ENCODE results near the gene PRKCA.
A peak's percentile ranks its signal among the peaks of the same experiment; 100 is the strongest.
"Not testable (repeated sequence)": the region's sequence is repeated elsewhere in the genome, so short reads cannot be mapped to it uniquely, and the experiment has no call there.

The PRKCA gene

DNA sequence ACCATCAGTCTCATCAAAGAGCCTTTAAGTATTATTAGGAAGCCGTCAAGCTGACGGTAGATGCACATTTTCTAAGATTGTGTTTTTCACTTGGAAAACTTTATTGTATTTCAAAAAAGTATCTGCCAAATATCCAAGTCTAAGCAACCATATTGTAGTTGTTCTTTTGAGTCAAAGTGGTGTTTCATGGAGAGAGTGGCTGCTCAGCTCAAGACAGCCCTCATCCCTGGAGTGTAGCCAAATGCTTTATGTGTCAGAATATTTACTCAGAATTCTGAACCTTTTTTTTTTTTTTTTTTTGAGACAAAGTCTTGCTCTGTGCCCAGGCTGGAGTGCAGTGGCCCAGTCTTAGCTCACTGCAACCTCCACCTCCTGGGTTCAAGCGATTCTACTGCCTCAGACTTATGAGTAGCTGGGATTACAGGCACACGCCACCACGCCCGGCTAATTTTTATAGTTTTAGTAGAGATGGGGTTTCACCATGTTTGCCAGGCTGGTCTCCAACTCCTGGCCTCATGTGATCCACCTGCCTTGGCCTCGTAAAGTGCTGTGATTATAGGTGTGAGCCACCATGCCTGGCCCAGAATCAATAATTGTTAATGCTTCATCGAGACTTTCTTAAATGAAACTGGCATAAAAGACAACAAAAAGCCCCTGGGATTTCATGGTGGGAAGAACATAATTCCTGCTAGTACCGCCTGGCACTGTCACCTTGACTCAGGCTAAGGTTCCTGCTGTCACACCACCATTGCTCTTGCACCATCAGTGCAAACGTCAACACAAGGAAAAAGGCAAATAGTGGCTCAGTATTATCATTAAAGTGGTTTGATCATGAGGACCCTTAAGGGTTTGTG is 45.5 kb downstream of the PRKCA start:
- peaks cover 9% of the 10 kb centered on the region for H3K36me3 Mint-ChIP-seq
- peaks cover 76% of the 10 kb centered on the region for H3K4me1 Mint-ChIP-seq (ENCODE audit: low read depth)
- H3K4me3 Mint-ChIP-seq = peak overlapping the region; percentile 60
- no peak overlapping the region for H3K27ac Mint-ChIP-seq
- H3K9me3 Mint-ChIP-seq (ENCODE audit: low read depth) = no peaks in the 10 kb centered on the region
- no peaks in the 10 kb centered on the region for H3K27me3 Mint-ChIP-seq

DNA sequence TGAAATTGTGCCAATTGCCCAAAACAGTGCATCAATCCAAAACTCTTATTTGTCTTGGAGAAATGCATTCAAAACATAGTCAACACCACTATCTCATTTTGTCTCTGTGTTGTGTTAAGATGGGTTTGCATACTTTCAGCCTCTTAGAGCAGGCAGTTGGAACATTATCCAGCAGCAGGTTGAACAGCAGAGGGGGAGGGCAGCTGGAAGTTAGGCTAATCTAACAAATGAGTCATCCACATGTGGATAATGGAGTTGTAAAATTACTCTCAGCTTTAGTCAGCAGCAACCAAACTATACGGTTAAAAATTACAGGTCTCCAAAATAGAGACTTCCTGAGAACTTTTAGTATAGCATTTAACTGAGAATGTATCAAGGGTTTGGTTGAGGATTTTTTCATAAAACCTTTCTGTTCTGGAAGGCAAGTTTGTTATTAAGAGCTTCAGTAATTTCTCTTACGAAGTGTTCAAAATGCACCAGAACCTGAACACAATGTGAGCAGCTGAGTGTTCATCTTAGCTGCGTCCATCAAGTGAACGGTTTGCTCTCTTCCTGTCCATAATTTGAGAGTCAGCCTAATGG is 46.3 kb downstream of the PRKCA start:
- no peaks in the 10 kb centered on the region for H3K27me3 Mint-ChIP-seq
- H3K27ac Mint-ChIP-seq = peak overlapping the region; percentile 83
- H3K36me3 Mint-ChIP-seq = peaks cover 6% of the 10 kb centered on the region
- H3K4me3 Mint-ChIP-seq = peak overlapping the region; percentile 60
- no peaks in the 10 kb centered on the region for H3K9me3 Mint-ChIP-seq (ENCODE audit: low read depth)
- H3K4me1 Mint-ChIP-seq (ENCODE audit: low read depth) = peaks cover 76% of the 10 kb centered on the region

DNA sequence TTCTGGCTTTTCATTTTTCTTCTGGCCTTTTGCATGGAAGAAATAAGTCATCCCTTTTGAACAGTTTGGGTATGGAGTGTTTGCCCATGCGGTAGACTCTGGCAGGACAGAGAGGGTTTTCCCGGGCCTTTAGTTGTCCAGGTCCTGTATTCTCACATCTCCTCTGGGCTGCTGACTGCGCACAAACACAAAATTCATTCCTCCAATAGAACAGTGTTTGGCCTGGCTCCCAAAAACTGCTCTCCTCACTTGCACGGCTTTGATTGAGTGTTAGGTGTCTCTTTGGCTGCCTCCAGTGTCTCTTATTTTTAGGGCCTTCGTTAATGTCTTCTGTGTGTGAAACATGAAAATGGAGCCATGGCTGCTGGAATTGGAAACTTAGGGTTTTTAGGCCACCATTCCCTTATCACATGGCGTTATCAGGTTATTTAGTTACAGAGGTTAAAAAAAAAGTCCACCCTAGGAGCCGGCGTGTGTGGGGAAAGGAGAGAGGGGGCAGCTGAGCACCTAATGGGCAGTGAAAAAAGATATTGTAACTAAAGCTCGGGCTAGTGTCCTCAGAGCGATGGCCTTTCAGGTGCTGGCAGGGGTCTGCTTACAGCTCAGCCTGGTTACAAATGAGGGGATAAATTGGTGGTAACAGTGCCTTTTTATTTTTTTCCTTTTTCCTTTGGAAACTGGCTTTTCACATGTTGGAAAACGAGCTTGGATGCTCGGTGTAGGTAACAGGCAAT is 47.3 kb downstream of the PRKCA start:
- Mint-ChIP-seq H3K36me3 (peaks cover 6% of the 10 kb centered on the region), H3K27me3 (no peaks in the 10 kb centered on the region), H3K4me3 (peak overlapping the region; percentile 60), H3K27ac (peak overlapping the region; percentile 34), H3K4me1 (ENCODE audit: low read depth) (peaks cover 80% of the 10 kb centered on the region), H3K9me3 (ENCODE audit: low read depth) (no peaks in the 10 kb centered on the region)

DNA sequence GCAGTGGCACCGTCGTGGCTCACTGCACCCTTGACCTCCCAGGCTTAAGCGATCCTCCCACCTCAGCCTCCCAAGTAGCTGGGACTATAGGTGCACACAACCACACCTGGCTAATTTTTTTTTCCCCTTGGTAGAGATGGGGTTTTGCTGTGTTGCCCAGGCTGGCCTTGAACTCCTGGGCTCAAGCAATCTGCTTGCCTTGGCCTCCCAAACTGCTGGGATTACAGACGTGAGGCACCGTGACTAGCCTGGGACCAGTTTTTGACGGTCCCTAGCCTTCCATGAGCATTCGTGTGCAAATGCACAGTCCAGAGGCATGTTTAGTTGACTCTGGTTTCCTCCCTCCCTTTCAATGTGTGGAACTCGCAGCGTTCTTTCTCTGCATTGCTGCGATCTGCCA is 48.2 kb downstream of the PRKCA start:
- not testable (repeated sequence) for H3K27me3 Mint-ChIP-seq; H3K36me3 Mint-ChIP-seq; H3K9me3 Mint-ChIP-seq (ENCODE audit: low read depth)
- peak overlapping the region; percentile 46 for H3K27ac Mint-ChIP-seq
- H3K4me1 Mint-ChIP-seq (ENCODE audit: low read depth) = peaks cover 79% of the 10 kb centered on the region
- H3K4me3 Mint-ChIP-seq = peak overlapping the region; percentile 7

DNA sequence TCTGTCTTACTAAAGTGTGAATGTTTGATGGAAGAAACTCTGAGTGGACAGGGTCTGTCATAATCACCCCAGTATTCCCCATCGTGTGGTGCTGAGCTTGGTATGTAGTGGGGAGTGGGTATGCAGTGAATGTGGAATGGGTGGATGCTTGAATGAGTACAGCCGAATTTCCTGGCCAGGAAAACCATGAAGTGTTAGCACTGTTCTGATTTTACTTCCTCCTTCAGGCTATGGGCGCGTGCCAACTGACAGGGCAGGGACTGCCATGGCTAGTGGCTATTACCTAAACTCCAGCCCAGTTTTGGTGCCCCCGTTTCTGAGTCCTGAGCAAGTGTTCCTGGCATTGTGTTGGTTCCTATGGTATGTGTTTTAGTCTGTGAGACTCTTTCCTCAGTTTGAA is 48.6 kb downstream of the PRKCA start:
- H3K4me1 Mint-ChIP-seq (ENCODE audit: low read depth) = peaks cover 79% of the 10 kb centered on the region
- H3K27ac Mint-ChIP-seq = peak overlapping the region; percentile 46
- H3K9me3 Mint-ChIP-seq (ENCODE audit: low read depth) = no peaks in the 10 kb centered on the region
- peak overlapping the region; percentile 17 for H3K4me3 Mint-ChIP-seq
- no peaks in the 10 kb centered on the region for H3K27me3 Mint-ChIP-seq
- H3K36me3 Mint-ChIP-seq = peaks cover 9% of the 10 kb centered on the region

DNA sequence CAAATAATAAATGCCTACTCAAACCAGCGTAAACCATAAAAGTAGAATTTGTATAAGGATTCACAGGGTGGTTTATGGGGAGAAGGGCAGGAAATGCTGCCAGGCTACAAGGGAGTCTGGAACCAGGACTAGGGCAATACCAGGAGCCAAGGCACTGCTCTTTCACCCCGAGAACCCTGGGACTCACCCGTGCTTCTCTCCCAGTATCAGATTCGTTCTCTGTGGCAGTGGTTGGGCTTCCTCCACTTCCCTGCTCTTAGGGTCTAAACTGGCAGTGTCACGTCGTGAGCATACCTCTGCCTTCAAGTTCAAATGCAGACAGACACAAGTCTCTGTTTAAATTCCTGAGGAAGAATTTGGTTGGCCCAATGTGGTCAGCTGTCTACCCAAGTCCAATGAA is 49.3 kb downstream of the PRKCA start:
- peaks cover 9% of the 10 kb centered on the region for H3K36me3 Mint-ChIP-seq
- H3K27me3 Mint-ChIP-seq = no peaks in the 10 kb centered on the region
- peaks cover 81% of the 10 kb centered on the region for H3K4me1 Mint-ChIP-seq (ENCODE audit: low read depth)
- peak overlapping the region; percentile 83 for H3K27ac Mint-ChIP-seq
- no peaks in the 10 kb centered on the region for H3K9me3 Mint-ChIP-seq (ENCODE audit: low read depth)
- peak overlapping the region; percentile 71 for H3K4me3 Mint-ChIP-seq

DNA sequence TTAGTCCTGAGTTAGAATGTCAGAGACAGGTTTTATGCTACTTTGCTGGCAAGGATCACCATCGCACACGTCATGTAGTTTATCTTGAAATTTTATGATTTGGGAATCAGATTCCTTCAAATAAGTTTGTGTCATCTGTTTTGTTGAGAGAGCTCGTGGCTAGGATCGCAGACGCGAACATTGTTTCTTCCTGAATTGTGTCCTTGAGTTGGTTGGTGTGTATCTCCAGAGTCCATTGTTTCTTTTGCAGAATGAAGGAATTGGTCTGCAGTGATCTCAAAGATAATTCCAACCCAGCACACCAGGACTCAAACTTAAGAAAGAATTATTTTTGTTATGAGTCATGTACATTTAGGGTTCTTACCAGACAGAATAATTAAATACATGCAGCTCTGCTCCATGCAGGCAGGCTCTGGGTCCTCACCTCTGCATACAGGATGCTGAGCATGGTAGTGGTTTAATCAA is 51.6 kb downstream of the PRKCA start:
- Mint-ChIP-seq H3K27me3 (no peaks in the 10 kb centered on the region), H3K9me3 (ENCODE audit: low read depth) (no peaks in the 10 kb centered on the region), H3K36me3 (peaks cover 11% of the 10 kb centered on the region), H3K4me3 (peak overlapping the region; percentile 21), H3K27ac (peak overlapping the region; percentile 22), H3K4me1 (ENCODE audit: low read depth) (peaks cover 82% of the 10 kb centered on the region)

DNA sequence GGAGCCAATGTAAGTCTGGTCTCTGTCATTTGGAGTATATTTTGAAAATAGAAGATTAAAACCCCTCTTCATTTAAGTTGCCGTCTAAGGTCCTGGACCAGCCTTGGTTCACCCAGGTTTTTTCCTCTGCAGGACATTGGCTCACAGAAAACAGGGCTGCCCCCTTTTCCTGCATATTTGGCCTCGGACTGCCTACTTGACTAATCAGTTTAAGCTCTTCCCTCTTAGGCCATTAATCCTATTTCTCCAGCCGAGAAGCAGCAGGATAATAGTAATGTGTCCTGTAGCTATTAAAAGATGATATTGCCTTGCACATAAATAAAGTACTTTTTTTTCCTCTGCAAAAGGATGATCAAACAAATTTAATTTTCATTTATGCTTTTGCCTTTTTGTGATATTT is 52.1 kb downstream of the PRKCA start:
- Mint-ChIP-seq H3K27ac (no peak overlapping the region), H3K36me3 (peaks cover 11% of the 10 kb centered on the region), H3K27me3 (no peaks in the 10 kb centered on the region), H3K4me1 (ENCODE audit: low read depth) (peaks cover 77% of the 10 kb centered on the region), H3K4me3 (no peak overlapping the region), H3K9me3 (ENCODE audit: low read depth) (no peaks in the 10 kb centered on the region)

DNA sequence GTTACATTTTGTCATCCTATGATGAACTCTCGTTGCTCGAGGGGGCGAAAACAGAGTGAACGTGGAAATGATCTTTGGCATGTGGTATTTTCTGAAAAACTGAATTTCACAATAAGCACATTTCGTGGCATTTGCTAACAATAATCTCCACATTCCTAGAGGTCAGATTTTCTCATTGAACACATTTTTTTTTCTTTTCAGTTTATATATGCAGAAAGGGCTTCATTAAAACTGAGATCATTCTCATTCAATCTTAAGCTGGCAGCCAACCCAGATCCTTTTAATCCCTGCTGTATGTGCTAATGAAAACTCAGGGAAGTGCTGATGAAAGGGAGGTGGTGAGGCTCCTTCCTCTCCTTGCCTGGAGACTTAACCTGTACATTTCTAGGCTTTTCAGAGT is 52.6 kb downstream of the PRKCA start:
- H3K4me1 Mint-ChIP-seq (ENCODE audit: low read depth) = peaks cover 75% of the 10 kb centered on the region
- no peaks in the 10 kb centered on the region for H3K27me3 Mint-ChIP-seq
- no peaks in the 10 kb centered on the region for H3K9me3 Mint-ChIP-seq (ENCODE audit: low read depth)
- H3K4me3 Mint-ChIP-seq = no peak overlapping the region
- H3K36me3 Mint-ChIP-seq = peaks cover 11% of the 10 kb centered on the region
- peak overlapping the region; percentile 19 for H3K27ac Mint-ChIP-seq

DNA sequence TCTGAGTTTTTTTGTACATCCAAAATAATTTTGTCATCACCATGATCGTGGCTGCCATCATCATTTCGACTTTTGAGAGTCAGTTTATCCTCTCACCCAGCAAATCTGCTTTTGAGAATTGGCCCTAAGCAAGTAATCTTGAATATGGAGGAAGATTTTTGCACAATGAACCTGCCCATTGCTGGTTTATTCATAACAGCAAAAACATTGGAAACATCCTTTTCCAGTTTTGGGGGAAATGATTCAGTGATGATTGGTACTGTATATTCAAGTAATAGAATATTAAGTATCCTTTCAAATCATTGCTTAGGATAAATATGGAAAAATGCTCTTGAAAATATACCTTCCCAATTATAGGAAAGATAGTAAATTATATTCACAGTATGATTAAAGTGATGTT is 53.1 kb downstream of the PRKCA start:
- Mint-ChIP-seq H3K4me1 (ENCODE audit: low read depth) (peaks cover 77% of the 10 kb centered on the region), H3K4me3 (no peak overlapping the region)

DNA sequence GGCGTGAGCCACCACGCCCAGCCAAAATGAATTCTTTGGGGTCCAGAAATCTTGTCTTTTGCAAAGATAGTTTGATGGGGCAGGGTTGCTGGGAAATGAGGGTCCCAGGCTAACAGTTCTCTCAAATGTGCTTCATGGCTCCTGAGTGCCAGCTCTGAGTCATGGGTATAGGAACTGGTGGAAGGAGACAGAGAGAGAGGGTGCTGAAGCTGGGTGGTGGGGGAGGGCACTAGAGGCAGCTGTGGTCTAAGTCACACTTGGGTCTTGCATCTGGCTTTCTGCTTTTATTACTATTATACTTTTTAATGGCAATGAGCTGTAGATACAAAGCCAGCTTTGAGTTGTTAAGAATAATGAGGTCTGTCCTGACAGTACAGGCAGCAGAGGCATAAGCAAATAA is 54.6 kb downstream of the PRKCA start:
- Mint-ChIP-seq H3K27me3 (no peaks in the 10 kb centered on the region), H3K27ac (no peak overlapping the region), H3K9me3 (ENCODE audit: low read depth) (no peaks in the 10 kb centered on the region), H3K4me3 (no peak overlapping the region), H3K36me3 (peaks cover 11% of the 10 kb centered on the region), H3K4me1 (ENCODE audit: low read depth) (peaks cover 77% of the 10 kb centered on the region)

More for the DNA sequence above, 53.1 kb downstream of the PRKCA start:
- Mint-ChIP-seq H3K27me3 (no peaks in the 10 kb centered on the region), H3K36me3 (peaks cover 11% of the 10 kb centered on the region), H3K27ac (peak overlapping the region; percentile 50), H3K9me3 (ENCODE audit: low read depth) (no peaks in the 10 kb centered on the region)

DNA sequence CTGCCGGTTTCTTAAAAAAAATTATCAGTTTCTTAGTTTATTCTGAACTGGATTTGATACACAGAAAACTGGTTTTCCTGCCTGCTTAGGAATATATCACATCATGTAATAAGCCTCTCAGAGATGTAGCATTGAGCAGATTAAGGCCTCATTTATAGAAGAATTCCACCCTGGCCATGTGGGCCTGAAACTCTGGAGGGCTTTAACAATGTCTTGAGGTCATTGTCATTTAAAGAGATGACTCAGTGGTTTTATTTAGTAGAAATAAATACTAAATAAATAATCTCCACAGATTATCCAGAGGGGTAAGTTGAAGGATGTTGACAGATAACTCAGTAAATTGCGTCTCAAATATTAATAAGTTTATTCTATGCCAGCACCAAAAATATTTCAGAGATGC is 56.9 kb downstream of the PRKCA start:
- Mint-ChIP-seq H3K4me3 (no peak overlapping the region), H3K4me1 (ENCODE audit: low read depth) (peaks cover 75% of the 10 kb centered on the region), H3K27ac (no peak overlapping the region), H3K27me3 (no peaks in the 10 kb centered on the region), H3K36me3 (peaks cover 12% of the 10 kb centered on the region), H3K9me3 (ENCODE audit: low read depth) (no peaks in the 10 kb centered on the region)

DNA sequence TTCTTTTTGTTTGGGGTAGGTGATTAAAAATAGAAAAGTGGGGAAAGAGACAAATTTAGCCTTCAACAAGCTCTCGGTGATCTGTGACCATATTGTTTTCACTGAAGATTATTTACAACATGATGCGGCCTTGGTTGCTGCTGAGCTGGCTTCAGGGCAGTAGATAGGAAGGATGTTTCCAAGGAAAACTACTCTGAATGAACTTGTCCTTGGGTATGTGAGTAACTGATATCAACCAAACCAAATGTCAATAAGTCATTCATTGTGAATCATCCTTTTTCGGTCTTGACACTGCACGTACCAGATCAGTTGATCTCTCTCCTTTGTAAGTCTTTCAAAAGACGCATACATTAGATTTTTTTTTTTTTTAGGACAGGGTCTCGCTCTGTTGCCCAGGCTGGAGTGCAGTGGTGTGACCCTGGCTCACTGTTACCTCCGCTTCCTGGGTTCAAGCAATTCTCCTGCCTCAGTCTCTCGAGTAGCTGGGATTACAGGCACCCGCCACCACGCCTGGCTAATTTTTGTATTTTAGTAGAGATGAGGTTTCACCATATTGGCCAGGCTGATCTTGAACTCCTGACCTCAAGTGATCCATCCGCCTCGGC is 58.6 kb downstream of the PRKCA start:
- H3K9me3 Mint-ChIP-seq (ENCODE audit: low read depth); H3K36me3 Mint-ChIP-seq; H3K4me3 Mint-ChIP-seq; H3K27me3 Mint-ChIP-seq: not testable (repeated sequence)
- Mint-ChIP-seq H3K27ac (peak overlapping the region; percentile 24), H3K4me1 (ENCODE audit: low read depth) (peaks cover 81% of the 10 kb centered on the region)

DNA sequence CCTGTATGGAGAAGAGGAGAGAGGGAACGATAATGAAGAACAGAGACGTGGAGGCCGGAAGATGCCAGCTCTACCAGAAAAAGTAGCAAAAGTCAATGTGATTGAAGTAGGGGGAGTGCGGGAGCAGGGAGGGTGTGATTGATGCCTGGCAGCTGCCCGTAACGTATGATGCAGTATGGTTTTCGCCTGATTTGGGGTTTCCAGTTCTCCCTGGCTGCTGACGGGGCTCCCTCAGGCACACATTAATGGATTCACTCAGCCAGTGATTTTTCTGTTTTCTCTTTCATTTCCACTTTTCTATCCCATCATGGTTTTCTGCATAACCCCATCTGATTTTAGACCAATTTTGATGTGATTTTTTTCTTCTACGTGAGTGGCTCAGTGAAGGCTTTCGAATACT is 62.1 kb downstream of the PRKCA start:
- H3K27me3 Mint-ChIP-seq = no peaks in the 10 kb centered on the region
- peaks cover 4% of the 10 kb centered on the region for H3K36me3 Mint-ChIP-seq
- peak overlapping the region; percentile 65 for H3K4me3 Mint-ChIP-seq
- no peaks in the 10 kb centered on the region for H3K9me3 Mint-ChIP-seq (ENCODE audit: low read depth)
- peak overlapping the region; percentile 95 for H3K27ac Mint-ChIP-seq
- H3K4me1 Mint-ChIP-seq (ENCODE audit: low read depth) = peaks cover 84% of the 10 kb centered on the region
